NCI-H2107 treated with DMSO at 0.1 percent for 48 hours (cell line): ENCODE data around the gene PPP6R1.

Source experiments
- DNase-seq: peaks from one replicate; lab custom pipeline; 2025; ENCODE audit not compliant: unreplicated experiment; lab: John Stamatoyannopoulos, UW

Gene PPP6R1

GRCh38 chr19:55189403-55189835, 69.4 kb downstream of the PPP6R1 start:
- DNase-seq, result no peak

- no peak for DNase-seq
Measured at GRCh38 chr19:55188625-55189024, 70.2 kb downstream of the PPP6R1 start.

- DNase-seq, result no peak
Measured at GRCh38 chr19:55186080-55186479, 72.7 kb downstream of the PPP6R1 start.

- DNase-seq, result no peak
Measured at GRCh38 chr19:55181740-55182139, 77.1 kb downstream of the PPP6R1 start.
